Osteoblast (primary cell): Measurements from ENCODE around the gene SSTR3. TPM values are rescaled to one million over a fixed set of nuclear protein-coding genes. Genes with fewer than 3 reads are reported as not detected.
A peak's percentile ranks its signal among the peaks of the same experiment; 100 is the strongest.

Experiments
- DNase-seq: peaks from one replicate; pipeline ENCODE4 v3.0.0; 2011; ENCODE audit warnings: low spot score, mixed read lengths; ENCODE audit not compliant: insufficient read length; ENCODE audit errors: missing footprints
- H2AFZ ChIP-seq: 2 replicates; pipeline ENCODE4 v1.6.0; 2011; ENCODE audit warnings: mild to moderate bottlenecking, low read length
- H3K27ac ChIP-seq: 2 replicates; pipeline ENCODE4 v1.5.1; 2011; ENCODE audit warnings: mild to moderate bottlenecking, low read depth, low read length, moderate library complexity
- H3K27me3 ChIP-seq: 2 replicates; pipeline ENCODE4 v1.6.0; 2012; ENCODE audit warnings: mild to moderate bottlenecking, control low read depth, inconsistent platforms, low read length, moderate library complexity; ENCODE audit not compliant: insufficient read depth
- H3K36me3 ChIP-seq: 2 replicates; pipeline ENCODE4 v1.5.1; 2011; ENCODE audit warnings: mild to moderate bottlenecking, low read length, control low read depth, moderate library complexity; ENCODE audit not compliant: insufficient read depth
- H3K4me1 ChIP-seq: 2 replicates; pipeline ENCODE4 v1.5.1; 2011; ENCODE audit warnings: mild to moderate bottlenecking, low read length, control low read depth, moderate library complexity; ENCODE audit not compliant: insufficient read depth
- H3K4me2 ChIP-seq: 2 replicates; pipeline ENCODE4 v1.6.0; 2011; ENCODE audit warnings: mild to moderate bottlenecking, low read length; ENCODE audit not compliant: insufficient read depth
- H3K4me3 ChIP-seq: fragments of 200-600 bp; sonication (generic); 3 replicates; pipeline ENCODE4 v1.5.1; 2012; ENCODE audit warnings: mild to moderate bottlenecking, low read length, inconsistent platforms; ENCODE audit not compliant: insufficient read depth
- H3K79me2 ChIP-seq: 2 replicates; pipeline ENCODE4 v1.6.0; 2012; ENCODE audit warnings: mild to moderate bottlenecking, low read length, control low read depth, inconsistent platforms; ENCODE audit not compliant: insufficient read depth
- H3K9me3 ChIP-seq: 2 replicates; pipeline ENCODE4 v1.5.1; 2011; ENCODE audit warnings: low read depth, low read length, control low read depth
- H4K20me1 ChIP-seq: 2 replicates; pipeline ENCODE4 v1.6.0; 2012; ENCODE audit warnings: mild to moderate bottlenecking, low read length, control low read depth; ENCODE audit not compliant: insufficient read depth
- CTCF ChIP-seq: IDR thresholded peaks from 2 replicates; pipeline ENCODE4 v1.5.1; 2011; ENCODE audit warnings: mild to moderate bottlenecking, low read depth, low read length, moderate library complexity; ENCODE audit errors: extremely low read depth
- total RNA-seq: library from RNA; depleted of rRNA; stranded (reverse); fragments of >200 nt; gene quantifications from 2 replicates; pipeline ENCODE4 v1.2.3, GENCODE V29; 2012

The SSTR3 gene
- total RNA-seq, 1 donor = not detected

DNA sequence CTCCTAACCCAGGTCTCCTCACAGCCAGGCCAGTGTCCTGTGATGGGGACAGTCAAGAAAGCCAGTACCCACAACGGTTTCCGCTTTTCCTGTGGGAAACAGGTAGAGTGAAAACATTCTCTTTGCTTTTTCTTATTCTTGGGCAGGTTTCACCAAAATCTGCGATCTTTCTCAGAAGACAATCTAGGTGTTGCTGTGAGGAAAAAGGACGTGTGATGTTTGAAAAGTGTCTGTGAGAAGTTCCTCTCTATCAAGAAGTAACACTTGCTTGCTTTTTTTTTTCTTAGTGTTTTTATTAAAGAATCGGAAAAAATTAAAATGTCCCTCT, 53.4 kb downstream of the SSTR3 start:
- no peaks in the 10 kb centered on the region for H4K20me1 ChIP-seq
- peak; percentile 26 for DNase-seq
- H3K4me3 ChIP-seq = no peak overlapping the region
- no peak for TF ChIP-seq CTCF
- no peak overlapping the region for H2AFZ ChIP-seq
- no peak overlapping the region for H3K27ac ChIP-seq
- H3K79me2 ChIP-seq = no peaks in the 10 kb centered on the region
- H3K4me2 ChIP-seq = no peak overlapping the region
- peaks cover 7% of the 10 kb centered on the region for H3K4me1 ChIP-seq
- peaks cover 15% of the 10 kb centered on the region for H3K27me3 ChIP-seq
- H3K36me3 ChIP-seq = no peaks in the 10 kb centered on the region
- no peaks in the 10 kb centered on the region for H3K9me3 ChIP-seq

DNA sequence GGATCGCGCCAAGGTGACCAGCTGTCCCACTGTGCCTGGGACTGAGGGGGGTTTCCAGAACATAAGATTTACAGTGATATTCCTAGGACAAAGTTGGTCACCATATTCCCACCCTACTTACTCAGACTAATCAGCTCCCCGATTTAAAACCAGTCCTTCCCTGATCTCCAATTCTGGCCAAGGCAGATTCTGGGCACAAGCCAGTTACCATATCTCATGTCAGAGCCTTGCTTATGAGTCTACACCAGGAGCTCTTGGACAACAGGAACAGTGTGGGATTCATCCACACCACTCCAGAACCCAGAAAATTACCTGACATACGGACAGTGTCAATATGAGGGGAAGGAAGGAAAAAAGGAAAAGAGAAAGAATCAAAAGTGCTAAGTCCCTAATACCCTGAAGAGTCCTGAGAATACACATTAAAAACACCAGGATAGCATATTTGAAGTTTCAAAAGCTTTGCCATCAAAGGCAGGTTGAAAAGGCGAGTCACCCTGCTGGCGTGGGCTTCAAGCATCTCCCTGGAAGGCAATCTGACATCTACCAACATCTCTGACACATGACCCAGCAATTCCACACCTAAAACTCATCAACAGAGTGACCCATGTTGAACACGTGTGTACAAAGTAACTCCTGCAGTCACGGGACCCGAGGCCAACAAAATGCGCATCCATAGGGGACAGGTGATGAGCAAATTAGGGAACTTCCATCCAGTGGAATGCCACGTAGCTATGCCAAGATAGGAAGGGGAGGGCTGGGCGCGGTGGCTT, 54.6 kb downstream of the SSTR3 start:
- H3K36me3 ChIP-seq = no peaks in the 10 kb centered on the region
- peaks cover 7% of the 10 kb centered on the region for H3K4me1 ChIP-seq
- no peaks in the 10 kb centered on the region for H3K79me2 ChIP-seq
- no peak overlapping the region for H3K27ac ChIP-seq
- H4K20me1 ChIP-seq = no peaks in the 10 kb centered on the region
- H3K9me3 ChIP-seq = no peaks in the 10 kb centered on the region
- DNase-seq = peak; percentile 84
- H3K4me3 ChIP-seq = no peak overlapping the region
- H2AFZ ChIP-seq = no peak overlapping the region
- no peak overlapping the region for H3K4me2 ChIP-seq
- peaks cover 18% of the 10 kb centered on the region for H3K27me3 ChIP-seq
- TF ChIP-seq CTCF = no peak

DNA sequence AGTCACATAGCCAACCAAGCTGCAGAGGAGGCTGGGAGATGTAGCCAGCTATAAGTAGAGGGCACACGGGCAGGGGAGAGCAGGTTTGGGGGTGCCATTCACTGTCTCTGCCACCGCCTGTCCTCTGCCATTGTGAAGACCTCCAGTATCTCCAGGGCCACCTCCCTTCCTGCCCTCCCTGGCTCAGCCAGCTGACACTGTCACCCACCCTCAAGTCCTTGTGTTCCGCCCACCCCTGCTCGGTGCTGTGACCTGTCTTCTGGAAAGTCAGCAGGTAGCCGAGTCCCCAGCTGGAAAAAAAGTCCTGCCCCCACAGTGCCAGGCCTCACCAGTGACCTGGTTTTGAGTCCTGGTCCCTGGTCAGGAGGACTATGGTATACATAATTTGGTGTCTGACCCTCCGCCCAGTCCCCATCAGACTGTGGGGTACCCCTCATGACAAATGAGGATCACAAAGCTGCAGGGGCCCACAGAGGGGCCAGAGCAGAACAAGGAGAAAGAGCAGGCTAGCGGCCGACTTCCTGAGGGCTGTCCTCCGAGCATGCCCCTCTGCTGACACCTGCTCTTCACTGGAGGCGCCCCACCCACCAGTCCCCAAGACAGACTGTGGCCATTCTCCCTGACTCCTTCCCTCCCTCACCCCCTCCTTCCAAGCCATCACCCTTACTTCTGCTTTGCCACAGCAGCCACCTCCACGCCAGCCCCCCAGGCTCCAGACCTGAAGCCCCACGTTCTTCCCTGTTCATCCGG, 55.4 kb downstream of the SSTR3 start:
- no peak for TF ChIP-seq CTCF
- H3K36me3 ChIP-seq = no peaks in the 10 kb centered on the region
- no peaks in the 10 kb centered on the region for H3K9me3 ChIP-seq
- no peak overlapping the region for H3K4me2 ChIP-seq
- H3K4me1 ChIP-seq = peaks cover 7% of the 10 kb centered on the region
- no peak overlapping the region for H3K27ac ChIP-seq
- DNase-seq = peak; percentile 29
- no peak overlapping the region for H3K4me3 ChIP-seq
- no peak overlapping the region for H2AFZ ChIP-seq
- H3K27me3 ChIP-seq = peaks cover 18% of the 10 kb centered on the region
- H4K20me1 ChIP-seq = no peaks in the 10 kb centered on the region
- no peaks in the 10 kb centered on the region for H3K79me2 ChIP-seq

GRCh38 chr22:37155971-37156370, 56.3 kb downstream of the SSTR3 start:
- Histone ChIP-seq H3K27me3 (peaks cover 15% of the 10 kb centered on the region), H4K20me1 (no peaks in the 10 kb centered on the region), H2AFZ (no peak overlapping the region), H3K36me3 (no peaks in the 10 kb centered on the region), H3K79me2 (no peaks in the 10 kb centered on the region), H3K4me1 (peaks cover 7% of the 10 kb centered on the region), H3K4me2 (no peak overlapping the region), H3K9me3 (no peaks in the 10 kb centered on the region), H3K27ac (no peak overlapping the region), H3K4me3 (no peak overlapping the region)
- DNase-seq = peak; percentile 8
- no peak for TF ChIP-seq CTCF
